NT2/D1 (cell line): ENCODE results near the gene HELZ2.
A peak's percentile ranks its signal among the peaks of the same experiment; 100 is the strongest.

Experiments used
- DNase-seq: peaks from one replicate; pipeline ENCODE4 v3.0.0-alpha.2; 2011; ENCODE audit warnings: low read depth, low spot score
- H3K27me3 ChIP-seq: 2 replicates; pipeline ENCODE4 v1.6.0; 2011; ENCODE audit warnings: mild to moderate bottlenecking; ENCODE audit not compliant: insufficient read length, insufficient read depth
- H3K36me3 ChIP-seq: 2 replicates; pipeline ENCODE4 v1.6.1; 2011; ENCODE audit warnings: mild to moderate bottlenecking, low read length, mixed read lengths; ENCODE audit not compliant: insufficient read depth, insufficient read length
- H3K4me1 ChIP-seq: 2 replicates; pipeline ENCODE4 v1.5.1; 2011; ENCODE audit not compliant: insufficient read depth, insufficient read length
- H3K4me3 ChIP-seq: 2 replicates; pipeline ENCODE4 v1.5.1; 2011; ENCODE audit warnings: low read depth; ENCODE audit not compliant: insufficient read length
- H3K9ac ChIP-seq: 2 replicates; pipeline ENCODE4 v1.6.0; 2011; ENCODE audit warnings: low read depth; ENCODE audit not compliant: insufficient read length
- H3K9me3 ChIP-seq: 2 replicates; pipeline ENCODE4 v1.5.1; 2011; ENCODE audit warnings: mild to moderate bottlenecking, low read length; ENCODE audit not compliant: insufficient read depth
- SUZ12 ChIP-seq: IDR thresholded peaks from 2 replicates; pipeline ENCODE4 v1.6.1; 2011; ENCODE audit not compliant: insufficient read length, insufficient read depth; ENCODE audit errors: extremely low read depth
- YY1 ChIP-seq: IDR thresholded peaks from 2 replicates; pipeline ENCODE4 v1.6.1; 2011; ENCODE audit not compliant: insufficient read length, insufficient read depth
- ZNF274 ChIP-seq: IDR thresholded peaks from 2 replicates; pipeline ENCODE4 v1.6.1; 2011; ENCODE audit warnings: mild to moderate bottlenecking, low read depth, low read length

HELZ2 gene

DNA sequence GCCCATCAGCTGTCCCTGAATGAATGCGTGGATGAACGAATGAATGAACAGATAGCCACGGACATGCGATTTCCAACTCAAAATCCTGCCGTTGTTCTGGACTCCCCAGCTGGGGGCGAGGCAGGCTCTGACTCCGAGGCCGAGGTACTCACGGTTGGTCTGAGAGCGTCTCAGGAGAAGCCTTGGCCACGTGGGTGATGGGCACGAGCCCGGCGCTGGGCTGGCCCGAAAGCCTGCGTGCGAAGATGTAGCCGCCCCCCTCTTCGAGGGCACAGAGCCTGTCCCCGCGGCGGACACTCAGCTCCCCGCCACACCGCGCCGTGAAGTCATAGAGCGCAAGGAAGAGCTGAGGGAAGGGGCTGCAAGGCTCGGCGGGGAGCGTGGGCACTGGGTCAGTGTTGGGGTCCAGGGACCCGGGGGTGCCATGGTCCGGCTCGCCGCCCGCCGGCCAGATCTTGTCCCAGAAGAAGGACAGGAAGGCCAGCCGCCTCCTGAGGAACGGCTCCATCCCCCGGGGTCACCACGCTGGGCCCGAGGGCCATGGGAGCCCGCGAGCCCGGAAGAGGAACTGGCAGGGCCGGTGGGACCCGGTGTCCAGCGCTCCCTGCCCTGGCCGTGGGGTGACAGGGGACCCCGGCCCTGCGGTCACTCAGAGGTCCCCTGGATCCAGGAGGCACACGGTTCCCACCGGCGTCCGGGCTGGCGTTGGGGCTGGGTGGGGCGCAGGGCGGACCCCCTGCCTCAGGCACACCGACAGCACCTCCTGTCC is 26.9 kb downstream of the HELZ2 start:
- DNase-seq = no peak
- H3K4me3 ChIP-seq = no peak overlapping the region
- no peaks in the 10 kb centered on the region for H3K9me3 ChIP-seq
- peak overlapping the region; percentile 53 for H3K9ac ChIP-seq
- no peaks in the 10 kb centered on the region for H3K36me3 ChIP-seq
- no peaks in the 10 kb centered on the region for H3K27me3 ChIP-seq
- peaks cover 56% of the 10 kb centered on the region for H3K4me1 ChIP-seq
- TF ChIP-seq ZNF274 (no peak), YY1 (no peak), SUZ12 (no peak)

- Histone ChIP-seq H3K27me3 (no peaks in the 10 kb centered on the region), H3K4me3 (no peak overlapping the region), H3K36me3 (no peaks in the 10 kb centered on the region), H3K4me1 (peaks cover 56% of the 10 kb centered on the region), H3K9me3 (no peaks in the 10 kb centered on the region), H3K9ac (peak overlapping the region; percentile 53)
- TF ChIP-seq SUZ12 (no peak), YY1 (no peak), ZNF274 (no peak)
- no peak for DNase-seq
Measured at GRCh38 chr20:63546256-63546955, 27.6 kb downstream of the HELZ2 start.

DNA sequence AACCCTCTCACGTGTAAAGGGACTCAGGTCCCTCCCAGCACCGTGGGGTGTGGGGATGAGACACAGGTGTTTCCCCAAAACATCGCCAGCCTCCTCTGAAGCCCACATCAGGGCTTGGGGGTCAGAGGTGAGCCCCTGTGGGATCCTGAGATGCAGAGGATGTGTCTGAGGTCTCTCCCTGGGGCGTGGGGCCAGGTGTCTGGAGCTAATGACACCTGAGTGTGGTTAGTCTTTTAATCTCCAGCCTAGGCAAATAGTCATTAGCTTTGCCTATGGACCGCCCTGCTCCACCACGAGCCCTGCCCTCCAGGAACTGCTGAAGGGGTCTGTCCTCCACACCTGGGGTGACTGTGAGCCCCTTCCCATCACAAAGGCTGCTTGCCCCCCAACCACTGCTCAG is 28.2 kb downstream of the HELZ2 start:
- Histone ChIP-seq H3K27me3 (no peaks in the 10 kb centered on the region), H3K4me1 (peaks cover 51% of the 10 kb centered on the region), H3K9ac (no peak overlapping the region), H3K4me3 (no peak overlapping the region), H3K36me3 (no peaks in the 10 kb centered on the region), H3K9me3 (no peaks in the 10 kb centered on the region)
- DNase-seq = no peak
- TF ChIP-seq SUZ12 (no peak), YY1 (no peak), ZNF274 (no peak)

- TF ChIP-seq ZNF274 = no peak
- no peak for TF ChIP-seq SUZ12
- no peak for TF ChIP-seq YY1
- no peak for DNase-seq
- H3K4me1 ChIP-seq = peaks cover 51% of the 10 kb centered on the region
- no peak overlapping the region for H3K4me3 ChIP-seq
- H3K9ac ChIP-seq = no peak overlapping the region
- no peaks in the 10 kb centered on the region for H3K9me3 ChIP-seq
- H3K27me3 ChIP-seq = no peaks in the 10 kb centered on the region
- H3K36me3 ChIP-seq = no peaks in the 10 kb centered on the region
Measured at GRCh38 chr20:63544958-63545516, 29.0 kb downstream of the HELZ2 start.

DNA sequence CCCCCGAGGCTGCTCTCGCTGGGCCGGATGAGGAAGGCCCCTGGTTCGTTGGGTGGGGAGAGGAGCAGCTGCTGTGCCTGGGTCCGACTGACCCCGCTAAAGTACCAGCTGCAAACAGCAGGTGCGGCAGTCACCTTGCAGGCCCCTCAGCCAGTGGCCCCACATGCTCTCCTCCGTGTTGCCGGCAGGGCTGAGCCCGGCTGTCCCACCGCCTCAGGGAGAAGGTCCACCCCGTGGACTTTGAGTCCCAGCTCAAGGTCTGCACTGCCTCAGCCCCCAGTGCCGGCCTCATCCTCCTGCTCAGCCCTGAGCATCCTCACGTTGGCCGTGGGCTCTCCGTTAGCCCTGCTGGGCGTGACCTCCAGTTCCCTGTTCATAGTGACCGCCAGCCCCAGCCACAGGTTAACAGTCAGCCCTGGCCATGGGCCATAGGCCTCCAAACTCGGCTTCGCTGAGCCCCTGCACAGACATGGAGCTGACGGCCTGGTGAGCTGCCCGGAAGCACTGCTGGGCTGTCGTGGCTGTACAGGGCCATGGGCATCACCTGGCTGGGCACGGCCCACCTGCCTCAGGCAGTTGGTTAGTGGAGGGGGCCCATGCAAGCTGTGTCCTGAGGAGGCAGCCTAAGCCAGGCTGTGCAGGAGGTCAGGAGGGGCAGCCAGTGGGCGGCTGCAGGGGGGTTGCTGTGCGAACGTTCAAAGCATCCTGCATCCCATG is 29.6 kb downstream of the HELZ2 start:
- no peak for DNase-seq
- TF ChIP-seq ZNF274 (no peak), YY1 (no peak), SUZ12 (no peak)
- Histone ChIP-seq H3K9ac (no peak overlapping the region), H3K27me3 (no peaks in the 10 kb centered on the region), H3K9me3 (no peaks in the 10 kb centered on the region), H3K4me3 (no peak overlapping the region), H3K36me3 (no peaks in the 10 kb centered on the region), H3K4me1 (peaks cover 47% of the 10 kb centered on the region)

- Histone ChIP-seq H3K27me3 (no peaks in the 10 kb centered on the region), H3K4me1 (peaks cover 48% of the 10 kb centered on the region), H3K36me3 (no peaks in the 10 kb centered on the region), H3K4me3 (no peak overlapping the region), H3K9me3 (no peaks in the 10 kb centered on the region), H3K9ac (no peak overlapping the region)
- no peak for DNase-seq
- TF ChIP-seq ZNF274 = no peak
Measured at GRCh38 chr20:63543733-63544132, 30.3 kb downstream of the HELZ2 start.

GRCh38 chr20:63543131-63543530 is 30.9 kb downstream of the HELZ2 start:
- H3K9me3 ChIP-seq = no peaks in the 10 kb centered on the region
- H3K4me1 ChIP-seq = peaks cover 43% of the 10 kb centered on the region
- DNase-seq = no peak
- H3K9ac ChIP-seq = no peak overlapping the region
- no peaks in the 10 kb centered on the region for H3K27me3 ChIP-seq
- no peaks in the 10 kb centered on the region for H3K36me3 ChIP-seq
- no peak overlapping the region for H3K4me3 ChIP-seq
- no peak for TF ChIP-seq SUZ12
- TF ChIP-seq YY1 = no peak
- no peak for TF ChIP-seq ZNF274
